Measurements from ENCODE around the gene C1orf167. TPM values are rescaled to one million over a fixed set of nuclear protein-coding genes. Genes with fewer than 3 reads are reported as not detected.
A peak's percentile ranks its signal among the peaks of the same experiment; 100 is the strongest.

C1orf167 gene
- total RNA-seq, 1 experiment from 2014 or later = not detected

- H3K4me1 ChIP-seq (ENCODE audit: insufficient read depth, low read length) = peaks cover 6% of the 10 kb centered on the region
- no peaks in the 10 kb centered on the region for H3K9me2 ChIP-seq (replicated peaks; ENCODE audit: low read length)
- intact Hi-C loops (cut with micrococcal nuclease) = no loop called here
- no peak for ATAC-seq
- no peaks in the 10 kb centered on the region for H3K9me3 ChIP-seq (ENCODE audit: low read length)
- H3K4me3 ChIP-seq (ENCODE audit: low read length) = no peak overlapping the region
- BruUV-seq (replicated peaks) = no TSS peak
- no peak overlapping the region for H3K4me2 ChIP-seq (ENCODE audit: low read length)
- no peaks in the 10 kb centered on the region for H3F3A ChIP-seq (ENCODE audit: low read length, unreplicated experiment)
- ChIA-PET POLR2A (ENCODE audit: unreplicated experiment) (no interaction called here), CTCF (no interaction called here)
- no peaks in the 10 kb centered on the region for H3K27me3 ChIP-seq (ENCODE audit: low read length)
- H2AFZ ChIP-seq (ENCODE audit: low read length) = no peak overlapping the region
- no peaks in the 10 kb centered on the region; the same call in 1 of the 2 replicates for H3K36me3 ChIP-seq (ENCODE audit: low read depth, low read length)
- H3K9ac ChIP-seq (ENCODE audit: low read length) = no peak overlapping the region
- no peaks in the 10 kb centered on the region for H3K79me2 ChIP-seq (ENCODE audit: low read length)
- no peak for DNase-seq
- no peaks in the 10 kb centered on the region for H4K20me1 ChIP-seq (ENCODE audit: low read length)
- no peak overlapping the region for H3K27ac ChIP-seq (ENCODE audit: low read length)
- TF ChIP-seq EZH2 (IDR thresholded peaks at IDR 0.05; ENCODE audit: low read length, unreplicated experiment) = no peak
- no peak for TF ChIP-seq CTCF (conservative IDR thresholded peaks at IDR 0.05; ENCODE audit: low read depth, low read length)
- TF ChIP-seq EZH2phosphoT487 (IDR thresholded peaks at IDR 0.05; ENCODE audit: borderline replicate concordance, low read length) = no peak
Measured at GRCh38 chr1:11751087-11751486, 10.9 kb upstream of the C1orf167 start.

- BruUV-seq (replicated peaks) = no TSS peak
- no peak overlapping the region for H3K4me3 ChIP-seq (ENCODE audit: low read length)
- no peak overlapping the region for H2AFZ ChIP-seq (ENCODE audit: low read length)
- DNase-seq = no peak
- no peak overlapping the region for H3K4me2 ChIP-seq (ENCODE audit: low read length)
- no peaks in the 10 kb centered on the region; the same call in 1 of the 2 replicates for H3K36me3 ChIP-seq (ENCODE audit: low read depth, low read length)
- no peaks in the 10 kb centered on the region for H3K9me2 ChIP-seq (replicated peaks; ENCODE audit: low read length)
- H3K79me2 ChIP-seq (ENCODE audit: low read length) = no peaks in the 10 kb centered on the region
- no peaks in the 10 kb centered on the region for H3F3A ChIP-seq (ENCODE audit: low read length, unreplicated experiment)
- H3K27me3 ChIP-seq (ENCODE audit: low read length) = no peaks in the 10 kb centered on the region
- intact Hi-C loops (cut with micrococcal nuclease) = no loop called here
- no peak for TF ChIP-seq CTCF (conservative IDR thresholded peaks at IDR 0.05; ENCODE audit: low read depth, low read length)
- no peak for TF ChIP-seq EZH2 (IDR thresholded peaks at IDR 0.05; ENCODE audit: low read length, unreplicated experiment)
- no peak for TF ChIP-seq EZH2phosphoT487 (IDR thresholded peaks at IDR 0.05; ENCODE audit: borderline replicate concordance, low read length)
- ChIA-PET CTCF (no interaction called here), POLR2A (ENCODE audit: unreplicated experiment) (no interaction called here)
- no peaks in the 10 kb centered on the region for H4K20me1 ChIP-seq (ENCODE audit: low read length)
- no peak for ATAC-seq
- H3K9me3 ChIP-seq (ENCODE audit: low read length) = no peaks in the 10 kb centered on the region
- no peak overlapping the region for H3K27ac ChIP-seq (ENCODE audit: low read length)
- H3K9ac ChIP-seq (ENCODE audit: low read length) = no peak overlapping the region
- H3K4me1 ChIP-seq (ENCODE audit: insufficient read depth, low read length) = no peaks in the 10 kb centered on the region
Measured at GRCh38 chr1:11752359-11753088, 9.5 kb upstream of the C1orf167 start.

GRCh38 chr1:11753555-11754208, 8.3 kb upstream of the C1orf167 start:
- Histone ChIP-seq H3F3A (ENCODE audit: low read length, unreplicated experiment) (no peaks in the 10 kb centered on the region), H3K9me2 (replicated peaks; ENCODE audit: low read length) (no peaks in the 10 kb centered on the region), H4K20me1 (ENCODE audit: low read length) (no peaks in the 10 kb centered on the region), H3K27ac (ENCODE audit: low read length) (no peak overlapping the region), H3K9ac (ENCODE audit: low read length) (no peak overlapping the region), H3K4me2 (ENCODE audit: low read length) (no peak overlapping the region), H2AFZ (ENCODE audit: low read length) (no peak overlapping the region), H3K9me3 (ENCODE audit: low read length) (no peaks in the 10 kb centered on the region), H3K27me3 (ENCODE audit: low read length) (no peaks in the 10 kb centered on the region), H3K36me3 (ENCODE audit: low read depth, low read length) (no peaks in the 10 kb centered on the region; the same call in 1 of the 2 replicates), H3K79me2 (ENCODE audit: low read length) (no peaks in the 10 kb centered on the region), H3K4me3 (ENCODE audit: low read length) (no peak overlapping the region), H3K4me1 (ENCODE audit: insufficient read depth, low read length) (no peaks in the 10 kb centered on the region)
- no peak for TF ChIP-seq CTCF (conservative IDR thresholded peaks at IDR 0.05; ENCODE audit: low read depth, low read length)
- TF ChIP-seq EZH2 (IDR thresholded peaks at IDR 0.05; ENCODE audit: low read length, unreplicated experiment) = no peak
- no peak for TF ChIP-seq EZH2phosphoT487 (IDR thresholded peaks at IDR 0.05; ENCODE audit: borderline replicate concordance, low read length)
- BruUV-seq (replicated peaks) = no TSS peak
- ATAC-seq (peak; percentile 22; the same call in 1 of the 2 replicates), DNase-seq (no peak)
- ChIA-PET CTCF (no interaction called here), POLR2A (ENCODE audit: unreplicated experiment) (no interaction called here)
- intact Hi-C loops (cut with micrococcal nuclease) = no loop called here

Measured in PC-3 (cell line).